GM18499 (cell line): ENCODE measurements around the gene CHSY1.

ENCODE experiments used
- ATAC-seq: cut with Tn5 transposase; IDR thresholded peaks from one replicate; pipeline ENCODE4 v1.9.1; 2021; ENCODE audit warnings: moderate number of reproducible peaks; ENCODE audit not compliant: insufficient read depth, unreplicated experiment

The CHSY1 gene

DNA sequence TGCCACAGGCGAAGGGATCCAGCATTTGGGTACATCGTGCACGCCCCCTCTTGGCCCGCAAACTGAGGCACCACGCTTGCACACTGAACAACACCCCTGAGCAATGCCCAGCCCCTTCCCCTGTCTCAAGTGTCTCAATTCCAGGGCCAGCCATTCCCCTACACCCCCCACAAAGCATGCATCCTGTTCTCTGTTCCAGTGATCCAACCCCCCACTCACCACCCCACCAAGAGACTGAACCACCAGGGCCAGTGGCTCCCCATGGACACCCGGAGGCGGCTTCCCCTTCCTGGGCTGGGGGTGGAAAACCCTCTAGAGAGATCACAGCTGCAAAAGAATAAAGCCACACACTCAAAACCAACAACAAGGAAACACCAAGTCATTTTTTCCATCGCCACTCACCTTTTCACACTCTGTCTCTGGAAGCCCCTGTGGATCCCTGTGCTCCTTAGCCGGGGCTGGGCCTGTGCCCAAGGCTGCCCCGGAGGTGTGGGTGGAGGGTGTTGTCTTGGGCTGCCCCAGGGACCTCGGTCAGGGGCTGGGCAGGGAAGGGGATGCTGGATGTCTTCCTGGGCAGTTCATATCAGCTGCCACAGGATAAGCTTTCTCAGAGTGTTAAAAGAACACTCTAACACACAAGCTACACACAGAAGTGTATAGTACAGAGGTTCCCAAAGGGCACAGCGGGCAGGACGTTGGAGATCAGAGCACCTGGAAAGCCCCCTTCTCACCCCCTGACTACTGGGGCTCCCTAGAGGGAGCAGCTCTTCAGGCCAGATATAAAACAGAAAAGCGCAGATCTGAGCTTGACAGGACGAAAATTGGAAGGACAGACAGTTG is 92.5 kb downstream of the CHSY1 start:
- no peak for ATAC-seq

DNA sequence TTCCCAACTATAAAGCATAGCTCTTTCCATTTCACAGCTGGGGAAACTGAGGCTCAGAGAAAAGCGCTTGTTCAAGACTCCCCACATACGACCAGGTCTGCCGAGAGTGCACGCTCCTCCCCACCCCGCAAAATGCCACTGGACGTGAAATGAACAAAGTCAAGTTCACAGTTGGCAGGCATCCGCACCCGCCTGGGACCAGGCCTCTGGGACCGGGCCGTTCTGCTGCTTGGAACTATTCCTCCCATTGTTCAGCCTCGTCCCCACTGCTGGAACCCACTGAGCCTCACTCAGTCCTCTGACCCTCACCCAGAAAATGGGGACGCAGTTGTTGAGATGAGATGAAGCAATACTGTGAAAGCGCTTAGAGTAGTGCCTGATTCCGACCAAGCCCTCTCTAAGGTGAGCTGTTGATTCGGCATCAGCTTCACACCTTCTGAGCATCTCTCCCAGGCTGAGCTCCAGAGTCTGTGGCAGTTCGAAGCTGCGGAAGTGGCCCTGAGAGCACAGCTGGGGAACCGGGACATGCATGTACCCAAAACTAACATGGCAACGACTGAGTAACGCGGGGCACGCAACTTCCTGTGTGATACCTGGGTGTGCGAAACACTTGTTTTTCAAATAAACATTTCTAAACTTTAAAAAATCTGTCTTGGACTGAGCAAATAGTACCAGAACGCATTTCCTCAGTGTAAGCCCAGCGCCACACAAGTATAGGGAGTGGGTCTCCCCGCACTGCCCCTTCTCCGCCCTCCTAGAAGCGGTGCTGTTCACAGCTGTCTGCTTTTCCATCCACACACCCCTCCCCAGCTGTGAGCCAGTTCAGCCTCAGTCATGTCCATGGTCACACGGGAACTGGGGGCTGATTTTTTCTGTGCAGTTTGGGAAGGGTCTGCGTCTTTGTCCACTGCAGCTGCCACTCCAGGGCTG is 93.4 kb downstream of the CHSY1 start:
- no peak for ATAC-seq

DNA sequence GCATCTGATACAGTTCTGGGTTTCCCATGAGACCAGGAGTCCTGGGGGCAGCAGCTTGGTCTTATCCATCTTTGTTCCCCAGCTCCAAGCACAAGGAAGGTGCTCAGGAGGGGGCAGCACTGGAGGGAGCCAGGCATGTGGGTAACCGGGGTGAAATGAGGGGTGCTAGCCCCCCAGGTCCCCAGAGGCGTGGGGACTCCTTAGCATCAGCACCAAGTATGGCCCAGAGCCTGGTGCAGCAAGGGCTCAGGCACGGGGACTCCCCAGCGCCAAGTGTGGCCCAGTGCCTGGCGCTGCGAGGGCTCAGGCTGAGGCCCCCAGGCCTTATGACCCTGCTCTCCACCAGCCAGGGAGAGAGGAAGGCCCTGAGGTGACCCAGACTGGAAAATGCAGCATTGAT is 94.1 kb downstream of the CHSY1 start:
- no peak for ATAC-seq

DNA sequence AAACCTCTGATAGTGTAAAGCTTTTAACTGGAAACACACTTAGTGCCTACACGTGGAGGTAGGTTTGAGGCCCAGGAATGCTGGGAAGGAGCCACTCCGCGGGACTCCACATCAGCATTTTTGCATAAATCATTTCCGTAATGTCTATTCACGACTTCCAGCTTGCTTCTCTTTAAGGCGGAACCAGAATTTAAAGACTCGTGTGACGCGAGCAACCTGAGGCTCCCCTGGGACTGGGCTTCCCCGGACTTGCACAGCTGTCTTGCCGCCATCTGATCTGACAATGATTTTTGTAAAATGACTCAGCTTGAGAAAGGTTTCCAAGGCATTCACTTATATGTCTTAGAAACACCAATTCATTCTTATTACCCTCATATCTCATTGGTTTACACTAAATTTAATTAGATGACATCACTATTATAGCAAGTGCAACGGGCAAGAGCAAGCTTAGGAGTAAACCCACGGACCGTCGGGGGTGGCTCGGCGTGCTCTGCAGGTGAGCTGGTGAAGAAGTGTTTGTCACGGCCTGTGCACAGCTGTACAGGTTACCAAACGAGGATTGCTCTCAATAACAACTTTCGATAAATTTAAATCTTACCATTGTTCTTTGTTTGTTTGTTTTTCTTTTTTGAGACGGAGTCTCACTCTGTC is 95.2 kb downstream of the CHSY1 start:
- ATAC-seq = peak; percentile 75

DNA sequence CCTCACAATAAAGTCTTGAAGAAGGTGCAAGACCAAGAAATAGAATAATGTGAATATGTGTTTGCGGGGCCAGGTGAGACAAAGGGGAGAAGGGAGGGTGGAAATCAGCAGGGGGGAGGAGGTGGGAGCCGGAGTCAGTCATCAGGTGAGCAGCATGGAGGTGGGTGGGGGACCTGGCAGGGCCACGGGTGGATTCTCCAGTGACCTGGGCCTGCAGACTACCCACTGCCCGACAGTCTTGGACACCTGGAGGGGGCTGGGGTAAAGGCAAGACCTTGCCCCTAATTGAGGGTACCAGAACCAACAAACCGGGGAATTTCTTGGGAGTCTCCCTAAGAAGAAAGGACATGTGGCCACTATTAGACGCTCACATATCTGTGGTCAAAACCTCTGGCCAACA is 95.8 kb downstream of the CHSY1 start:
- no peak for ATAC-seq

DNA sequence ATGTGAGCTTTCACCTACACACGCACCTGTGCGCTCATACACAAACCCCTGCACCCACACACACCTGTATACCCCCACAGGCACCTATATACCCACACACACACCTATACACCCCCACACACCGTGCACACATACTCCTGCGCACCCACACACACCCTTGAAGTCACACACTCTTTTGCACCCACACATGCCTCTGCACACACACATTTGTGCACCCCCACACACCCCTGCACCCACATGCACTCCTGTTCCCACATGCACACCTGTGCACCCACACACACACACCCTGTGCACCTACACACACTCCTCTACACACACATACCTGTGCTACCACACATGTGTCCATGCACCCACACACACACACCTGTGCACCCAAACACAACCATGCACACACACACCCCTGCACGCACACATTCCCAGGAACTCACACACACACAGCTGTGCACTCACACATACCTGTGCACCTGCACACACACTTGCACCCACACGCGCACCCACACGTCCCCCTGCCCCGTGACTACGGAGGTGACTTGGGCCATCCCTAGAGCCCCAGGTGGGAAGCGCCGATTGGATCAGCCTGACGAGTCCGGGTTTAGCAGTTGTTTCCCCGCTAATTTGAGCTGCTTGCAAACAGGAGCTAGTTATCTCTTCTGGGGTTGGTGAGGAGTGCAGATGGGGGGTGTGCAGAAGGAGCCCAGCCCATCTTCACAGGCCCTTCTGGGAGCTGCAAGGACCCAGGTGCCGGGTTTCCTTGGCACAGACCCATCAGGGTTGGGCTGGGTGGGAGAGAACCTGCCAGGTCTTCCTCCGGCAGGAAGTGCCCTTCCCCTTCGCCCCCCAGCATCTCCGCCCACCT is 97.8 kb downstream of the CHSY1 start:
- no peak for ATAC-seq

DNA sequence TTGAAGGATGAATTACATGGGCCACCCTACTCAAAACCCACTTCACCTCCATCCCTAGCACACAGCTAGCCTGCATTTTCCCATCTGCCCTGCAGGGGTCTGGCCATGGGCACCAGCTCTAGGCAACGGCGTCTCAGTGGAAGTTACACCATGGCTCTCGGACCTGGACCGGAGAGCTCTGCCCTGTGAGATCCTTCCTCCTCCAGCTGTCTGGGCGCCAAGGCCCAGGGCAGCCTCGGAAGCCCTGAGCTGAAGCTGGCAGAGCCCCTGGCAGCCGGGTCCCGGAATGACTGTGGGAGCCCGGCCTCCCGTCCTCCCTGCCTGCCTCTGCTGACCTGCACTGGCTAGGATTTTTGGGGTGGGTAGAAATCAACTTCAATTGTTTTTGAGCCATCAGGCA is 98.9 kb downstream of the CHSY1 start:
- ATAC-seq = no peak

DNA sequence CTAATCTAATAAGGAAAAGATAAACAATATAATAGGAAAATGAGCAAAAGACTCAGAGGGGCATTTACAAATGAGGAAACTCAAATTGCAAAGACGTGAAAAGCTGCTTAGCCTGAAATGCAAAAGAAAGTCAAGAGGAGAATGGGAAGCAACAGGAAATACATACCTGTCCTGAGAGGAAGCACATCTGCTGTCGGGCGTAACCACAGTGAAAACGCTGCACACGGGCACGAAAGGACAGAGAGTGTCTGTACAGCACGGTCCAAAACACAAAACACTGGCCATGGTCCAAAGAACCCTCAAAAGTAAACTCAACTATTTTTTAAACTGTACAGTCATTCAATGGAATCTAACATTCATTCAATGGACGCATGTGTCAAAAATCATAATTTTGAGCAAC is 100.6 kb downstream of the CHSY1 start:
- no peak for ATAC-seq

DNA sequence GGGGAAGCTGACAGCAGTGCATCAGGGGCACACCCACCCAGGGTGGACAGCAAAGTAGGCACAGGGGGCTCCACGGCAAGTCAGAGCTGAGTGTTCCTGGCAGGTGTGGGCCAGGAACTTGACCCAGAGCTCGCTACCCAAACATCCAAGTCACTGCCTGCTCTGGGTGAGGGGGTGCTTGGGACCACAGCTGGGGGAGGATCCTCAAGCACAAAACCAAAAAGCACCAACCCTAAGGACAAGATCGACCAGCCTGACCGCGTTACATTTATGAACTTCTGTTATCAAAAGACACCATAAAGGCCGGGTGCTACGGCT is 101.2 kb downstream of the CHSY1 start:
- no peak for ATAC-seq

DNA sequence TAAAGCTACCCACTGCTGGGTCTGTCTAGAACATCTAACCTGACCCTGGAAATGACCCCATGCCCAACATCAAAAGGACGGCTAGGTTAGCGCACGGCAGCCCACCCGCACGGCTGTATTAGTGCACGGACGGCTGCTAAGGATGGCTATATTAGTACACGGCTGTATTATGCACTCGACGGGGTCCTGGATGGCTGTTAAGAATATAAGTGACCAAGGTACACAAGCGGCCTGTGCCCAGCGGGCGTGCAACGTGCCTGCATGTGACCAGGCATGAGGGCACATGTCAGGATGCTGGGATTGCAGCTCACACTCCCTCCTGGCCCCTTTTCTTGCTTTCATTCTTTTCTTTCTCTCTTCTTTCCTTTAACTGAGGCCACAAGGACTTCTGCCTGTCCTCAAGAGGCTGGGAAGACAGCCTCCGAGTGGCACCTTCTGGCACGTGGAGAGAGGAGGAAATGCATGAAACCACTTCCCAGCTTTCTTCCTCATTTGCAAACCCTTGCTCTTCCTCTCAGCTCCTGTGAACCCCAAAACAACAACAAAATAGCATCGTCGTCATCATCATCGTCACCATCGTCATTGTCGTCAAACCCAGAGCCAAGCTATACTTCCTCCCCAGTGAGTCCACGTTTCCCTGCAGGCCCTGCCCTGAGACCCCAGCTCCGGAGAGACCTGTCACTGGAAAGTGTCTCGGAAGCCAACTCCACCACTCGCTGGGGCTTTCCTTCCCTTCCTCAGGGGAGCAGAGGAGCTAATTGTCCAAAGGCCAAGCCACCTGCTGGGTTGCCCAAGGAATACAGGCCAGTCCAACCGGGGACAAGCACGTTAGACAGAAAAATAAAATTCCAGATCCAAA is 101.8 kb downstream of the CHSY1 start:
- no peak for ATAC-seq

DNA sequence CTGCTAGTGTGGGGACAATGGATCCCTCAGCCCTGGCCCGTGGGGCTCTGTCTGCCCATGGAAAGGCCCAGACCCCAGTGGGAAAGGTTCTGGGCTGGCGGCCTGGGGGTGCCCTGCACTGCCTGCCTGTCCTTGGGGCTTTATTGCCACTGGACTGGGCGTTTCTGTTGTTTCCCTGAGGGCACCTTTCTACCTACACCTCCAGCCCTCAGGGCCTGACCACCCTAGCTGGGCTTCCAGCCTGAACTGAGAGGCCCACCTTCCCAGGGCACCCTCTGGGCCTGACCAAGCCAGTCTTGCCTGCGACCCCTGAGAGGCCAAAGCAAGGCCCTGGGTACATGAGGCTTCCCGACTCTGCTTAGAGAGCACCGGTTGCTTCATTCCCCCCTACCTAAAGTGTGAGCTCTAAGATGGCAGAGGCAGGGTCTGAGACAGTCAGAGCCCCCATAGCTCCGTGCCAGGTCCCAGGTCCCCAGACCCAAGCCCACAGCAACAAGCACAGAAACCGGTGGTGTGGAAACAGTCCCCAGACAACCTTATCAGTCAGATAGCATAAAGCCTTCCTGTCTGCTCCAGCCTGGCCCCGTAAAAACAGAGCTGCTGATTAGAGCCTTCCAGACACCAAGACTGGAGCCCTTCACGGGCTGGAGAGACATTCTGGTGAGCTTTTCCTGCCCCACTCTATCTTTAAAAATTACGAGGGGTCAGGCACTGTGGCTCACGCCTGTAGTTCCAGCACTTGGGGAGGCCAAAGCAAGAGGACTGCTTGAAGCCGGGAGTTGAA is 102.8 kb downstream of the CHSY1 start:
- no peak for ATAC-seq

DNA sequence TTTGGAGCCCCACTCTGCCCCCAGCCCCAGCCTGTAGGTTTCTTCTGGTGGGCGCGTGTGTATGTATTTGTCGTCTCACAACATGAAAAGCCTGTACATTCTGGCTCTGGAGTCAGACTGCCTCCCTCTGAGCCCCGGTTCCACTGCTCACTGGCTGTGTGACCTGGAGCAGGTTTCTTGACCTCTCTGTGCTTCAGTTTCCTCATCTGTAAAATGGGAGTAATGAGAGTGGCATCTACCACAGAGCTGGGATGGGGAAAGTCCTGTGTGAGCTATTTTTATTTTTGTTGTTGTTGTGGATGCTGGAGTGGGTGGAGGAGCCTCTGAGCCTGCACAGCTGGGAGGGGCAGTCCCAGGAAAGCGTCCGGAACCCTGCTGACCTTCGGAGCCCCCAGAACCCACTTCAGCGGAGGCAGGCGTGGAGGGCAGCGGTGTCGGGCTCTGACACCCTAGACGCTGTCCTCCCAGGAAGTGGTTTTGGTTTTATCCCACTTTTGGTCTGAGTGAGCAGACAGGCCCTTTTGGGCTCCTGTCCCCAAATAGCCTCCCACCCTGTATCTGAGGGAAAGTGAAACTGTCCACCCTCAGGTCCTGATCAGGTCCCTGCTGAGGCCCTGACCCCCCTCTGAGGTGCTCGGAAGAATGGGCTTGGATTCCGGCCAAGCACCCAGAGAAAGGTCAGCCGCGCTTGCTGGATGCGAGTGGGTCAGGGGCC is 103.5 kb downstream of the CHSY1 start:
- ATAC-seq = no peak

DNA sequence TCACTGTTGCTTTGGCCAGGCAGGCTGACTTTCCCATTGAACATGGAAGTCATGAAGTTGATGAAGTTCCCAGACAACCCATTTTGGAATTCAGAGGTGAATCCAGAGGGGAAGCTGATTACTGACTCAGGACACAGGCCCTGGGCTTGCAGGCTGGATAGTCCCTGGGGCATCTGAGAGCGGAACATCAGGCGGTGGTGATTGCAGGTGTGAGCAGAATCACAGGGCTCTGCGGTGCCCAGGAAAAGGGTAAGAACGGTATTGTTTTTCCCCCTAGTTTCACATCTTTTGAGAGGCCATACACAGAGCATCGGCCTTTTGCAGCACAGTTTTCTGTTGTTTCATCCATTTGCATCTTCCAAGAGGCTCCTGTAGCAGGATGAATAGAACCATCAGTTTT is 104.7 kb downstream of the CHSY1 start:
- no peak for ATAC-seq

DNA sequence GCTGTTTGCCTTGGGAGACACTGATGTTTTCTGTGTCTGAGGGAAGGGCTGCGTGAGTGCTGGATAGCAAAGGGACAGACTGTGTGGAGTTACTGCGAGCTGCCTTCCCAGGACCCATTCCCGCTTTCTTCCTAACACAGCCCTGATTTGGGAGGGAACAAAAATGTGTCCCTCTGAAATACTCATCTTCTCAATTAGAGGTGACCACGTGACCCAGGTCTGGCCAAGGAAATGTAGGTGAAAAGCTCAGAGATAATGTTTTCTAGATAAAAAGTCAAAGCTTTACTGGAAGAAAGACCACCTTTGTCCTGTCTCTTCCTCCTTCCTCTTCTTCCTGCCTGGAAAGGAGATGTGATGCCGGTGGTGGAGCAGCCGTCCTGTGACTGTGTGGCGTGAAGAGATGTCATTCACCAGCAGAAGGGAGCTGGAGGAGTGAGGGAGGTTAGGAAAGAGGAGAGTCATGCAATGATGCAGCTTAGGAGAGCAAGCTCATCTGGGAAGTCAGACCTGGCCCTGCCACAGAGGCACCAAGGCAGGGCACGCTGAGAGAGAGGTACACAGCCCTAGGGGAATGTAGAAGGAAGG is 105.6 kb downstream of the CHSY1 start:
- no peak for ATAC-seq

DNA sequence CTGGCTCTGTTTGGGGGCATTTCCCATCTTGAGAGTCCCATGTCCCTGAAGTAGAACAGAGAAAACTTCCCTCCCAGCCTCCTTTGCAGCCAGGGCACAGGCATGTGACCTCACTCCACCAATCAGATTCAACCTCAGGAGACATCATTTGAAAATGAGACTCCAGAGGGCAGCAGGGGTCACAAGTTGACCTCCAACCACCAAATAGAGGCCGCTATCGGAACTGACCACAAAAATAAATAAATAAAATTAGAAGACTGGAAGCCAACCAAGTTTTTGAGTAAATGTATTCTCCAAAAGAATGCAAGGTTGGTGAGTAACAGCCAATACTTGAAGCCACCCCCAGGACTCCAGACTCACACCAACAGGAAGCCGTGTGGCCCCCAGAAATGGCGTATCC is 106.5 kb downstream of the CHSY1 start:
- no peak for ATAC-seq

DNA sequence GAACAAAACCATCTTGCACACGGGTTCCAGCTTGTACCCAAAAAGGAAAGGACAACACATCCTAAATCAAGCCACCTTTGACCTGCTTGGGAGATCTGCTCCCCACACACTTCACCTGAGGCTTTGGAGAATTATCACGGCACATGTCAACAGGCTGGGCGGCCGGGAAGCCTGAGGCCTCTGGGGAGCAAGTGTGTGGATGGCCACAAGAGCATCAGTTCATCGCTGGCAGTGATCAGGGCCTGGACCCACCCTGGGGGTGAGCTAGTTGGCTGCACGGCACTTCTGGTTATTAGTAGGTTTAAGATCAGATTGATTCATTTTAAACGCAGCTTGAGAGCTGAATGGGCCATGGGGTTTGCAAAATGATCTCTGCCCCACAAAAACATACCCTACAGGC is 108.5 kb downstream of the CHSY1 start:
- ATAC-seq = no peak

DNA sequence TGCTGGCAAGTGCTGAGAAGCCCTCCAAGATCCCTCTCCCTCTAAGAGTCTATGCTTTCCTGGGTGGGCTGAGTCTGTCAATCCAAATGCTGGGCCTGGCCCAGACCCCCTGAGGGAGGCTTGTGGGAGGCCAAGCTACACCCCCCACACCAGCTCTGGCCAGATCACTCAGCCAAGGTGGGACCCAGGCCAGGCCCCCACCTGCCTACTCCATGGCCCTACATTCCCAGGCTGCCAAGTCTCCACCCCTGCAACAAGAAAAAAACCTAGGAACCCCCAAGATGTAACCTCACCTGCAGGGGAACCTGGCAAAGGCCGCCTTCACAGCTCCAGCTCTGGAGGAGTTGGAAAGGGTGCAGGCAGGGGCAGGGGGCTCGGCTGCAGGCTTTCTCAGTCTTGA is 109.1 kb downstream of the CHSY1 start:
- no peak for ATAC-seq
